Measurements from ENCODE around the gene PLCH2.

DNA sequence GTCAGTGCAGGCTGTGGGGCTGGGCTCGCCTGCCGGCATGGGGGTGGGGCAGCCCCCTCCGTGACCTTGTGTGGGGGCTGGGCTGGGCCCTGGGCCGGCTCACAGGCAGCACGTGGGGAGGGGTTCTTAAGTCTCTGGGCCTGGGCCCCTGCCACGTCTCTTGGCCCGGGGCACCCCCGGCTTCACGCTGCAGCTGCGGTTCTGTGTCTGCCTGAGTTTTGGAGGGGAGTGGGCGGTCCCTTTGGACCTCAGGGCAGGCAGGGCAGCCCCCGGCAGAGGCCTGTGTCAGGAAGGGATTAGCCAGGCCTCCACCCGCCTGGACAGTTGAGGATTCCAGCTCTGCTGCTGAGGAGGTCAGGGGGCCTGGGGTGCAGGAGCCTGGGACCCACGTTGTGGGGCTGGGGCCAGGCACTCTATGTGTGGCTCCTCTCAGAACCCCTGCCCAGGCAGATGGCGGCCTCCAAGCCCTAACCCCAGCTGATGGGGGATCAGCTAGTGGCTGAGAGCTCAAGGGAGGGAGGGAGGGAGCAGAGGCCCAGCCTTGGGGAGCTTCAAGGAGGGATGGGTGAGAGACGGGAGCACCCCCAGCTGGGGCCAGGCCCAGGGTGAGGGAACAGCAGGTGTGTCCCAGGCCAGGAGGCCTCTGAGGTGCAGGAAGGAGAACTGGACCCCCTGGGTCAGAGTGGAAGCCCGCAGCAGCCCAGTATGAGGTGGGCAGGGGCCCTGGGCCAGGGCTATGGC lies 1.8 kb upstream of the PLCH2 start:
- TF ChIP-seq, protein P1, sequence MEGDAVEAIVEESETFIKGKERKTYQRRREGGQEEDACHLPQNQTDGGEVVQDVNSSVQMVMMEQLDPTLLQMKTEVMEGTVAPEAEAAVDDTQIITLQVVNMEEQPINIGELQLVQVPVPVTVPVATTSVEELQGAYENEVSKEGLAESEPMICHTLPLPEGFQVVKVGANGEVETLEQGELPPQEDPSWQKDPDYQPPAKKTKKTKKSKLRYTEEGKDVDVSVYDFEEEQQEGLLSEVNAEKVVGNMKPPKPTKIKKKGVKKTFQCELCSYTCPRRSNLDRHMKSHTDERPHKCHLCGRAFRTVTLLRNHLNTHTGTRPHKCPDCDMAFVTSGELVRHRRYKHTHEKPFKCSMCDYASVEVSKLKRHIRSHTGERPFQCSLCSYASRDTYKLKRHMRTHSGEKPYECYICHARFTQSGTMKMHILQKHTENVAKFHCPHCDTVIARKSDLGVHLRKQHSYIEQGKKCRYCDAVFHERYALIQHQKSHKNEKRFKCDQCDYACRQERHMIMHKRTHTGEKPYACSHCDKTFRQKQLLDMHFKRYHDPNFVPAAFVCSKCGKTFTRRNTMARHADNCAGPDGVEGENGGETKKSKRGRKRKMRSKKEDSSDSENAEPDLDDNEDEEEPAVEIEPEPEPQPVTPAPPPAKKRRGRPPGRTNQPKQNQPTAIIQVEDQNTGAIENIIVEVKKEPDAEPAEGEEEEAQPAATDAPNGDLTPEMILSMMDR (IDR thresholded peaks at IDR 0.05; ENCODE audit: low read depth, low read length, missing input control) = no peak
- TF ChIP-seq SP1 (IDR thresholded peaks at IDR 0.05) (no peak), EGR1 (IDR thresholded peaks at IDR 0.05; ENCODE audit: low read depth in 2 of 2) (no peak)
- TF ChIP-seq, protein P2, sequence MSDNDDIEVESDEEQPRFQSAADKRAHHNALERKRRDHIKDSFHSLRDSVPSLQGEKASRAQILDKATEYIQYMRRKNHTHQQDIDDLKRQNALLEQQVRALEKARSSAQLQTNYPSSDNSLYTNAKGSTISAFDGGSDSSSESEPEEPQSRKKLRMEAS (IDR thresholded peaks at IDR 0.05) = no peak

Measured in liver (tissue), 3 donors.